ENCODE data around the gene PWWP2B. TPM values are rescaled to one million over a fixed set of nuclear protein-coding genes. Genes with fewer than 3 reads are reported as not detected.

The PWWP2B gene
- total and polyA plus RNA-seq, 10 of the 15 experiments (the other 5 are each of a cell fraction or from before 2014, with no cell fraction given): 0.04 to 0.87 (median 0.35) TPM; not detected in 4

- H3K79me2 ChIP-seq (ENCODE audit: control insufficient read depth, insufficient read depth, low read length): no peaks in the 10 kb centered on the region
- ChIA-PET RAD21 (ENCODE audit: unreplicated experiment) (no interaction called here), SMC1A (ENCODE audit: uncharacterized antibody, unreplicated experiment) (no interaction called here), CTCF (no interaction called here), POLR2A (no interaction called here)
- intact Hi-C loops (cut with micrococcal nuclease; ENCODE audit: unreplicated experiment): no loop called here
- BruUV-seq (replicated peaks): no TSS peak
- no peak overlapping the region for H2AFZ ChIP-seq (ENCODE audit: control insufficient read depth, low read depth, low read length)
- TF ChIP-seq, protein P1, sequence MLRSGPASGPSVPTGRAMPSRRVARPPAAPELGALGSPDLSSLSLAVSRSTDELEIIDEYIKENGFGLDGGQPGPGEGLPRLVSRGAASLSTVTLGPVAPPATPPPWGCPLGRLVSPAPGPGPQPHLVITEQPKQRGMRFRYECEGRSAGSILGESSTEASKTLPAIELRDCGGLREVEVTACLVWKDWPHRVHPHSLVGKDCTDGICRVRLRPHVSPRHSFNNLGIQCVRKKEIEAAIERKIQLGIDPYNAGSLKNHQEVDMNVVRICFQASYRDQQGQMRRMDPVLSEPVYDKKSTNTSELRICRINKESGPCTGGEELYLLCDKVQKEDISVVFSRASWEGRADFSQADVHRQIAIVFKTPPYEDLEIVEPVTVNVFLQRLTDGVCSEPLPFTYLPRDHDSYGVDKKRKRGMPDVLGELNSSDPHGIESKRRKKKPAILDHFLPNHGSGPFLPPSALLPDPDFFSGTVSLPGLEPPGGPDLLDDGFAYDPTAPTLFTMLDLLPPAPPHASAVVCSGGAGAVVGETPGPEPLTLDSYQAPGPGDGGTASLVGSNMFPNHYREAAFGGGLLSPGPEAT (IDR thresholded peaks at IDR 0.05; ENCODE audit: low read depth): no peak
- TF ChIP-seq MTA2 (IDR thresholded peaks at IDR 0.05; ENCODE audit: low read depth) (no peak), IKZF2 (IDR thresholded peaks at IDR 0.05) (no peak), RB1 (IDR thresholded peaks at IDR 0.05; ENCODE audit: borderline replicate concordance) (no peak), ZNF384 (IDR thresholded peaks at IDR 0.05; ENCODE audit: borderline replicate concordance, low read depth, low read length) (no peak), CHD4 (IDR thresholded peaks at IDR 0.05) (no peak), EGR1 (IDR thresholded peaks at IDR 0.05; ENCODE audit: borderline replicate concordance in 1 of 2, low read depth in 2 of 2, low read length in 2 of 2) (peak in 1 of 2 experiments; percentile 53; a peak in 1 of 3 replicates), NR2C1 (IDR thresholded peaks at IDR 0.05) (no peak)
- FAIRE-seq: peak; percentile 100
- in situ Hi-C loops (cut with MboI): no loop called here
- peak; percentile 13 for DNase-seq (ENCODE audit: low read depth, low spot score)
- no peaks in the 10 kb centered on the region for H4K20me1 ChIP-seq (ENCODE audit: control insufficient read depth, insufficient read depth)
- no peak overlapping the region for H3K9ac ChIP-seq (ENCODE audit: control insufficient read depth, insufficient read depth, low read length)
- no peaks in the 10 kb centered on the region for H3K36me3 ChIP-seq (ENCODE audit: control insufficient read depth in 2 of 2, insufficient read depth in 2 of 2, low read length in 1 of 2)
- 38% methylated on average over 14 of the region's 16 CpGs for whole genome bisulfite sequencing (ENCODE audit: insufficient coverage, insufficient replicate concordance, low lambda C conversion rate, missing lambda C conversion rate)
- H3K9me3 ChIP-seq (replicated peaks; ENCODE audit: control insufficient read depth, insufficient read depth, low read length): no peaks in the 10 kb centered on the region; the same call in 2 of the 3 replicates
- no peaks in the 10 kb centered on the region for H3K4me1 ChIP-seq (ENCODE audit: control insufficient read depth, insufficient read depth, low read length)
- no peak overlapping the region for H3K4me3 ChIP-seq
- ATAC-seq: 0 out of 3 replicates have a peak, but pooled peaks have one; percentile 20
- H3K27me3 ChIP-seq (replicated peaks in 1 of 2; ENCODE audit: control insufficient read depth in 2 of 2, insufficient read depth in 2 of 2, low read length in 1 of 2): no peaks in the 10 kb centered on the region
- no peak overlapping the region for H3K27ac ChIP-seq (ENCODE audit: control insufficient read depth, insufficient read depth)
- H3K4me2 ChIP-seq (ENCODE audit: control insufficient read depth, insufficient read depth): no peak overlapping the region
These were observed 32.9 kb upstream of the PWWP2B start for GRCh38 chr10:132363921-132364593.
